ENCODE measurements around the gene KPNB1. TPM values are rescaled to one million over a fixed set of nuclear protein-coding genes. Genes with fewer than 3 reads are reported as not detected.

Gene KPNB1
- total RNA-seq, 1 donor from 2014 or later = 298 TPM

DNA sequence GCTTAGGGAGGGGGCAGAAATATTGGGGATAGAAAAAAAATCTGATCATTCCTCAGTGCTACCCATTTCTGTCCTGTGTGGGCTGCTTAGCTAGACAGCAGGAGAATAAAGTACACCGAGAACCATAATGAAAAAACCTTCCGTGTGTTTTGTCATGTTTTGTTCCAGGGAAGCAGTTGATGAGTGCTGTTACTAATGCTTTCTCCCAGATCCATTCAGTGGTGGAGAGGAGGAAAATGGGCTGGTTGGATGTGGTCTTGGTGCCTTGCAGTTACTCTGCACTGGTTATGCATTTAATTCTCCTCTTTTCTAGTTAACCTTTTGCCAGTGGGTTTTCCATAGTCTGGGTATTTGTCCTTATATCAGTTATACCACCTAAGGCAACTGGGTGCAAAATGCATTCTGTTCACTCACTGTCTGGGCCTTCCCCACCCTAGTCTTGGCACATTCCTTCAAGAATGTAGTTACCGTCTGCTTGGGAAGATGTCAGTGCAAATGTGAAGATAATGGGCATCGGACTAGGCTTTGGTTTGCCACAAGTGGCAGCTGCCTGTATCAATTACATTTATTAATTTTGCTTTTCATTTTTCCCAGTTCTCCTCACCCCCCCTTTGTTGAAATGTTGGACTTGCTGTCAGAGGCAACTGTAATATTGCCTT lies 34.9 kb downstream of the KPNB1 start:
- H3K36me3 Mint-ChIP-seq (ENCODE audit: low read depth) = peaks cover 44% of the 10 kb centered on the region
- TF ChIP-seq, protein P1, sequence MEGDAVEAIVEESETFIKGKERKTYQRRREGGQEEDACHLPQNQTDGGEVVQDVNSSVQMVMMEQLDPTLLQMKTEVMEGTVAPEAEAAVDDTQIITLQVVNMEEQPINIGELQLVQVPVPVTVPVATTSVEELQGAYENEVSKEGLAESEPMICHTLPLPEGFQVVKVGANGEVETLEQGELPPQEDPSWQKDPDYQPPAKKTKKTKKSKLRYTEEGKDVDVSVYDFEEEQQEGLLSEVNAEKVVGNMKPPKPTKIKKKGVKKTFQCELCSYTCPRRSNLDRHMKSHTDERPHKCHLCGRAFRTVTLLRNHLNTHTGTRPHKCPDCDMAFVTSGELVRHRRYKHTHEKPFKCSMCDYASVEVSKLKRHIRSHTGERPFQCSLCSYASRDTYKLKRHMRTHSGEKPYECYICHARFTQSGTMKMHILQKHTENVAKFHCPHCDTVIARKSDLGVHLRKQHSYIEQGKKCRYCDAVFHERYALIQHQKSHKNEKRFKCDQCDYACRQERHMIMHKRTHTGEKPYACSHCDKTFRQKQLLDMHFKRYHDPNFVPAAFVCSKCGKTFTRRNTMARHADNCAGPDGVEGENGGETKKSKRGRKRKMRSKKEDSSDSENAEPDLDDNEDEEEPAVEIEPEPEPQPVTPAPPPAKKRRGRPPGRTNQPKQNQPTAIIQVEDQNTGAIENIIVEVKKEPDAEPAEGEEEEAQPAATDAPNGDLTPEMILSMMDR (IDR thresholded peaks at IDR 0.05) = no peak
- no peak overlapping the region for H3K27ac Mint-ChIP-seq (ENCODE audit: unreplicated experiment)
- no peak for DNase-seq (ENCODE audit: low spot score)
- H3K4me1 Mint-ChIP-seq (ENCODE audit: low read depth) = peaks cover 4% of the 10 kb centered on the region
- H3K27me3 Mint-ChIP-seq (ENCODE audit: low read depth) = no peaks in the 10 kb centered on the region
- H3K4me3 Mint-ChIP-seq (ENCODE audit: unreplicated experiment) = no peak overlapping the region
- no peaks in the 10 kb centered on the region for H3K9me3 Mint-ChIP-seq (ENCODE audit: low read depth)

- H3K4me1 Mint-ChIP-seq (ENCODE audit: low read depth) = peaks cover 4% of the 10 kb centered on the region
- no peaks in the 10 kb centered on the region for H3K27me3 Mint-ChIP-seq (ENCODE audit: low read depth)
- H3K36me3 Mint-ChIP-seq (ENCODE audit: low read depth) = peaks cover 34% of the 10 kb centered on the region
- DNase-seq (ENCODE audit: low spot score) = no peak
- no peak overlapping the region for H3K27ac Mint-ChIP-seq (ENCODE audit: unreplicated experiment)
- TF ChIP-seq, protein P1 (IDR thresholded peaks at IDR 0.05) = no peak
- H3K4me3 Mint-ChIP-seq (ENCODE audit: unreplicated experiment) = no peak overlapping the region
- no peaks in the 10 kb centered on the region for H3K9me3 Mint-ChIP-seq (ENCODE audit: low read depth)
Observed at GRCh38 chr17:47685556-47686275, 36.0 kb downstream of the KPNB1 start.

GRCh38 chr17:47686276-47686635 lies 36.5 kb downstream of the KPNB1 start:
- TF ChIP-seq, protein P1 (IDR thresholded peaks at IDR 0.05) = no peak
- no peaks in the 10 kb centered on the region for H3K9me3 Mint-ChIP-seq (ENCODE audit: low read depth)
- no peak overlapping the region for H3K27ac Mint-ChIP-seq (ENCODE audit: unreplicated experiment)
- no peak overlapping the region for H3K4me3 Mint-ChIP-seq (ENCODE audit: unreplicated experiment)
- H3K4me1 Mint-ChIP-seq (ENCODE audit: low read depth) = peaks cover 4% of the 10 kb centered on the region
- peaks cover 31% of the 10 kb centered on the region for H3K36me3 Mint-ChIP-seq (ENCODE audit: low read depth)
- no peak for DNase-seq (ENCODE audit: low spot score)
- no peaks in the 10 kb centered on the region for H3K27me3 Mint-ChIP-seq (ENCODE audit: low read depth)

GRCh38 chr17:47686664-47687327 lies 37.1 kb downstream of the KPNB1 start:
- Mint-ChIP-seq H3K4me3 (ENCODE audit: unreplicated experiment) (no peak overlapping the region), H3K9me3 (ENCODE audit: low read depth) (no peaks in the 10 kb centered on the region), H3K27ac (ENCODE audit: unreplicated experiment) (no peak overlapping the region), H3K36me3 (ENCODE audit: low read depth) (peaks cover 29% of the 10 kb centered on the region), H3K27me3 (ENCODE audit: low read depth) (no peaks in the 10 kb centered on the region), H3K4me1 (ENCODE audit: low read depth) (peaks cover 4% of the 10 kb centered on the region)
- TF ChIP-seq, protein P1 (IDR thresholded peaks at IDR 0.05) = no peak
- no peak for DNase-seq (ENCODE audit: low spot score)

GRCh38 chr17:47687328-47687690 lies 37.6 kb downstream of the KPNB1 start:
- no peaks in the 10 kb centered on the region for H3K27me3 Mint-ChIP-seq (ENCODE audit: low read depth)
- H3K4me3 Mint-ChIP-seq (ENCODE audit: unreplicated experiment) = no peak overlapping the region
- no peaks in the 10 kb centered on the region for H3K9me3 Mint-ChIP-seq (ENCODE audit: low read depth)
- DNase-seq (ENCODE audit: low spot score) = no peak
- TF ChIP-seq, protein P1 (IDR thresholded peaks at IDR 0.05) = no peak
- no peak overlapping the region for H3K27ac Mint-ChIP-seq (ENCODE audit: unreplicated experiment)
- peaks cover 4% of the 10 kb centered on the region for H3K4me1 Mint-ChIP-seq (ENCODE audit: low read depth)
- peaks cover 24% of the 10 kb centered on the region for H3K36me3 Mint-ChIP-seq (ENCODE audit: low read depth)
